ENCODE data around the gene ANO7.

Gene ANO7

GRCh38 chr2:241188361-241189092 is at the start of gene ANO7:
TSS of gene ANO7 (plus strand) at chr2:241188677. CDS start at chr2:241190064, 1,387 bp downstream.
- DNase-seq, result peak in 1 of 3 experiments; percentile 17

GRCh38 chr2:241139531-241140444 is 48.7 kb upstream of the ANO7 start:
- DNase-seq, result no peak

GRCh38 chr2:241140445-241140840 is 48.0 kb upstream of the ANO7 start:
- no peak for DNase-seq

DNA sequence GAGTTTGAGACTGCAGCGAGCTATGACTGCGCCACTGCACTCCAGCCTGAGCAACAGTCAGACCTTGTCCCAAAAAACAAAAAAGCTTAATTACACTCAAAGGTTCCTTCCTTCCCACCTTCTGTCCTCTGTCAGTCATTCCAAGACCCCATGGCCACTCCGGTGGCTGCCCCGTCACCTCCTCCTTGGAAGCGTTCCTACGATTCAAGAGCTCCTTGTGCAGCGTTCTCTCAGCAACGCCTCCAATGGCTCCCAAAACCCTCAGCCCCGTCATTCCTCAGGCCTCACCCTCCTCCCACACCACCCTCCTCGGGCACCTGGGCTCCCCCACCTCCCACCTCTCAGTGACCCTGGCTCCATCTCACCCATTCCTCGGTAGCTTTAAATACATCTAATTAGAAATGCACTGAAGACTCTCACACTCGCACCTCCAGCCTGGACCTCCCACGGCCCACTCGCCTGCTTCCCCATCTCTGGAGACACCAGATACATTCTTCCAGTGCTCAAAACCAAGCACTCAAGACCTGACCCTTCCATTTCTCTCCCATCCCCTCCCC is 47.2 kb upstream of the ANO7 start:
- no peak for DNase-seq

DNA sequence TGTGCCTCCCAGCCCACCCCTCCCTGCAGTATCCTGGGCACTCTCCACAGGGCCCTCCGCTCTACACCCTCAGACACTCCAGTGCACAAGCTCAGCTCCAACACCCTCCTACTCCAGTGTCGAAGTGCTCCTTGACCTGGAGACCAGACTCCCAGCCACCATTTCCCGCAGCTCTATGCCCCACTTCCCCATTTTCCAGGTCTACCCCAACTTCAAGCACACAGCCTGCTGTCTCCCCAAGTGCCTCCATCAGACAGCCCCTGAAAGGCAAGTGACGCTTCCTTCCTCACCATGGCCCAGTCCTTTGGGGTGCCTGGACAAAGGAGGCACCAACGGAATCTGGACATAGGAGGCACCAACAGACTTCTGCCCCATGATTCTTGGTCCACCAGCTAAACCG is 46.4 kb upstream of the ANO7 start:
- DNase-seq, result no peak

DNA sequence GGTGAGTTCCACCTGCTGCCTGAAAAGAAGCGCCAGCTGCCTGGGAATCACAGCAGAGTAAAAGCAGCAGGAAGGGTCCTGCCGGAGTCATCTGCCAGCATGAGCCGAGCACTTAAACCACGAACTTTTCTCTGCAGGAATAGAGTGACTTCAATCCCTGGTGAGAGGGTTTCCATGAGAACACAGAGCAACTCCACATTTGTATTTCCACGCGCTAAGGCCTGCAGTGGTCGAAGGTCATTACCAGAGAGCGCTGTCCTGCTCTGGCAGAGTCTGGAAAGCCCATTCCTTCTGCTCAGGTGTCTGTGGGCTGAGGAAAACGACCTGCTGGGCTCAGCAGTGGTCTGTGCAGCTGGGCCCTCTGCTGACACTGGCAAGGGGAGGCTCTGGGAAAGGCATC is 45.9 kb upstream of the ANO7 start:
- DNase-seq, result no peak

GRCh38 chr2:241146286-241146685 is 42.2 kb upstream of the ANO7 start:
- DNase-seq, result no peak

DNA sequence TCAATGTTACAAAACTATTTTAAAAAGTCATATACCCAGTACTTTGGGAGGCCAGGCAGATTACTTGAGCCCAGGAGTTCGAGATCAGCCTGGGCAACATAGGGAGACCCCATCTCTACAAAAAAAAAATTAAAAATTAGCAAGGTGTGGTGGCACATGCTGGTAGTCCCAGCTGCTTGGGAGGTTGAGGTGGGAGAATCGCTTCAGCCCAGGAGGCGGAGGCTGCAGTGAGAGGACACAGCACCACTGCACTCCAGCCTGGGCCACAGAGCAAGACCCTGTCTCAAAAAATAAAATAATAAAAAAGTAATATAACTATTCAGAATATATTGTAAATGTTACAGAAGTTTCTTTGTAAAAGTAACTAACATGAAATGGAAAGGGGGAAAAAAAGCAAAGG is 41.1 kb upstream of the ANO7 start:
- DNase-seq, result no peak

- DNase-seq, result peak in 1 of 3 experiments; percentile 35
These were observed 40.2 kb upstream of the ANO7 start for GRCh38 chr2:241148239-241148638.

DNA sequence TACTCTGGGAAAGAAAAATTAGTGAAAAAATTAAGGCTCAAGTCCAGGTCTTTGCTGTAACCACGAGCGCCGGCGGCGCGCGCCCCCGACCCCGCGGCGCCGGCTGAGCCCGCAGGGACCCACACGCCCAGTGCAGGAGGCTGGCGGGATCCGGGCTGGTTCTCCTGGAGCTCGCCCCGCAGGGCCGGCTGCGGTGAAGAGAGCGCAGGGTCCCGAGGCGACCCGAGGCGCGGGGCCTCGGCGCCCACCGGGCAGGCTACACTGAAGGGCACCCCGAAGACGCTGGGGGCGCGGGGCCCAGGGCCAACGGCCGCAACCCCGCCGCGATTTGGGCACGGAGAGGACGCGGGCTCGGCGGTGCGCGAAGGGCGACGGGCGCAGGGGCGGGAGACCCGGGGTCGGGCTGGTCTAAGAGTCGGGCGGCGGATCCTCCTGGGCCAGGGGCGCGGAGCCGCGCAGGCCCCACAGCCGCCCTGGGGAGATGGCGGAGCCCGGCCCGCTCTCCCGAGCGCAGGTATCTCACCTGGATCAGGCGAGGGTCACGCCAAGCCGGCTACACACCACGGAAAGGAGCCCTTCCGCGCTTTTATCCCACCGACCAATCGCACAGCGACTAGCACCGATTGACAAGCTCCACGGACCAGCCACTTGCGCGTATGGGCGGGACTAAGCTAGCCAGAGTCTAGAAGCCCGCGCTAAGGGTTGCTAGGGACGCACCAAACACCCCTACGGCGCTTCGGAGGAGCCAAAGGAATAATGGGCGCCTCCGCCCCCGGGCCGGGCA is 39.4 kb upstream of the ANO7 start, which contains the start of gene PASK:
Gene PASK (minus strand): TSS at position 582 of the 784 bp plus-strand sequence. CDS start 6,440 bp downstream, outside the sequence.
- DNase-seq, result peak; percentile 95 to 99 (median 96)

DNA sequence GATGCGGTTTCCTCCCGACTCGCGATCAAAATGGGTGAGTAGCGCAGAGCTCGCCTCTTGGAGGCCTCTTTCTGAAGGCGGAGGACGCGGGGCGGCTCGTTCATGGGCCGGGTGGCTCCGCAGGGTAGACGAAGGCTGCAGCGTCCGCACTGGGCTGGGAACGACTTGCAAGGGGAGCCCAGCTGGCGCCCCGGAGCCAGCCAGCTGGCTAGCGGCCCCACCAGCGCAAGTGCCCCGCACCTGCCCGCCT is 38.9 kb upstream of the ANO7 start:
- no peak for DNase-seq

GRCh38 chr2:241149925-241150659 is 38.4 kb upstream of the ANO7 start, which contains the start of gene PPP1R7:
TSS of gene PPP1R7 (plus strand) at chr2:241150467. CDS start at chr2:241150496, 29 bp downstream.
- DNase-seq, result peak; percentile 89 to 96 (median 93)

GRCh38 chr2:241150660-241151530 is 37.6 kb upstream of the ANO7 start:
- DNase-seq, result no peak

GRCh38 chr2:241151934-241152660 is 36.4 kb upstream of the ANO7 start:
- DNase-seq, result no peak

DNA sequence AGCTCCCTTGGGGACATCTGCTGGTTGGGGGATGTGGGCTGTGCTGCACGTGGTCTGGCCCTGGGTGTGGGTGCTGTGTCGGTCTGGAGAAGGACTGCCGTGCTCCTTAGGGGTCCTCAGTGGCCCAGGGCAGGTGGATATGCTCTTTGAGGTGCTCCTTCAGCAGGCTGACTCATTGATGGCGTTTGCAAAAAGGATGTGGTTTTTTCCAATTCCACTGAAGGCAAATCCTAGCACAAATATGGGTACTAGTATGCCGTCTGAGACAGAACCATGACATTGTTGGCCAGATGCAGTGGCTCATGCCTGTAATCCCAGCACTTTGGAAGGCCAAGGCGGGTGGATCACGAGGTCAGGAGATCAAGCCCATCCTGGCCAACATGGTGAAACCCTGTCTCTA is 34.9 kb upstream of the ANO7 start:
- DNase-seq, result no peak

GRCh38 chr2:241154915-241155314 is 33.6 kb upstream of the ANO7 start:
- DNase-seq, result no peak

GRCh38 chr2:241155936-241156335 is 32.5 kb upstream of the ANO7 start:
- DNase-seq, result no peak

GRCh38 chr2:241156971-241157441 is 31.5 kb upstream of the ANO7 start:
- DNase-seq, result no peak

GRCh38 chr2:241157841-241158545 is 30.5 kb upstream of the ANO7 start:
- no peak for DNase-seq

- DNase-seq, result no peak
These were observed 30.0 kb upstream of the ANO7 start for GRCh38 chr2:241158546-241158900.

Measured in NCI-H1417 (cell line).